HepG2 (cell line): ENCODE results near the gene ETFA. TPM values are rescaled to one million over a fixed set of nuclear protein-coding genes. Genes with fewer than 3 reads are reported as not detected.

Source experiments
- ADNP ChIP-seq: sonication (generic); formaldehyde crosslinking; IDR thresholded peaks from 2 replicates; pipeline ENCODE4 v1.4.0; 2020; ENCODE audit warnings: missing genetic modification reagents
- MYPOP ChIP-seq: sonication (generic); formaldehyde crosslinking; IDR thresholded peaks from 2 replicates; pipeline ENCODE4 v1.8.1; 2023; ENCODE audit warnings: mild to moderate bottlenecking, moderate library complexity, missing genetic modification reagents
- NR3C1 ChIP-seq: sonication (generic); formaldehyde crosslinking; IDR thresholded peaks from 2 replicates; pipeline ENCODE4 v1.4.0; 2020; ENCODE audit warnings: missing genetic modification reagents
- ONECUT2 ChIP-seq: sonication (generic); formaldehyde crosslinking; IDR thresholded peaks from 2 replicates; pipeline ENCODE4 v1.4.0; 2020; ENCODE audit warnings: missing genetic modification reagents
- PRDM4 ChIP-seq: sonication (generic); formaldehyde crosslinking; IDR thresholded peaks from 2 replicates; pipeline ENCODE4 v1.9.0; 2021; ENCODE audit warnings: missing genetic modification reagents, borderline replicate concordance
- RERE ChIP-seq: IDR thresholded peaks from 2 replicates; pipeline ENCODE4 v1.6.1; 2016; ENCODE audit warnings: low read depth, missing genetic modification reagents, missing compliant biosample characterization
- SOX5 ChIP-seq: IDR thresholded peaks from 2 replicates; pipeline ENCODE4 v1.6.1; 2016; ENCODE audit warnings: borderline replicate concordance
- TP53 ChIP-seq: sonication (generic); formaldehyde crosslinking; conservative IDR thresholded peaks from 2 replicates; pipeline ENCODE4 v1.4.0; 2020; ENCODE audit warnings: missing genetic modification reagents
- ZBTB8A ChIP-seq: sonication (generic); formaldehyde crosslinking; IDR thresholded peaks from 2 replicates; pipeline ENCODE4 v1.4.0; 2020; ENCODE audit warnings: mild to moderate bottlenecking, low read depth, missing genetic modification reagents, borderline replicate concordance
- ZNF225 ChIP-seq: sonication (generic); formaldehyde crosslinking; IDR thresholded peaks from 2 replicates; pipeline ENCODE4 v1.4.0; 2020; ENCODE audit warnings: mild to moderate bottlenecking, missing genetic modification reagents
- ZNF317 ChIP-seq: sonication (generic); formaldehyde crosslinking; IDR thresholded peaks from 2 replicates; pipeline ENCODE4 v1.5.0; 2020; ENCODE audit warnings: mild to moderate bottlenecking, missing genetic modification reagents
- ZNF574 ChIP-seq: sonication (generic); formaldehyde crosslinking; IDR thresholded peaks from 2 replicates; pipeline ENCODE4 v1.4.0; 2020; ENCODE audit warnings: missing genetic modification reagents
- ZNF577 ChIP-seq: sonication (generic); formaldehyde crosslinking; IDR thresholded peaks from 2 replicates; pipeline ENCODE4 v1.4.0; 2020; ENCODE audit warnings: mild to moderate bottlenecking, low read depth, missing genetic modification reagents, borderline replicate concordance
- ZNF713 ChIP-seq: sonication (generic); formaldehyde crosslinking; IDR thresholded peaks from 2 replicates; pipeline ENCODE4 v1.4.0; 2020; ENCODE audit warnings: mild to moderate bottlenecking, missing genetic modification reagents
- ZNF782 ChIP-seq: sonication (generic); formaldehyde crosslinking; IDR thresholded peaks from 2 replicates; pipeline ENCODE4 v1.4.0; 2020; ENCODE audit warnings: missing genetic modification reagents, mild to moderate bottlenecking, borderline replicate concordance
- ZNF850 ChIP-seq: sonication (generic); formaldehyde crosslinking; conservative IDR thresholded peaks from 2 replicates; pipeline ENCODE4 v1.9.0; 2021; ENCODE audit warnings: mild to moderate bottlenecking, missing genetic modification reagents
- ZSCAN25 ChIP-seq: sonication (generic); formaldehyde crosslinking; IDR thresholded peaks from 2 replicates; pipeline ENCODE4 v1.8.0; 2022; ENCODE audit warnings: mild to moderate bottlenecking, missing genetic modification reagents
- polyA plus RNA-seq, 8 experiments: library from polyadenylated mRNA; depleted of rRNA in 3 of 8; stranded (reverse) in 7 of 8; unstranded in 1 of 8; fragments of >200 nt; fragmentation: Illumina TruSeq in 4 of 8; extraction: Trizol in 4 of 8; gene quantifications; 2 replicates each; pipeline versions ENCODE4 v1.2.1 to v1.2.3, GENCODE V29; 2011 to 2016; ENCODE audit warnings: low read depth in 4 of 8, missing spikeins in 1 of 8, mixed read lengths in 1 of 8; ENCODE audit not compliant: insufficient read depth in 1 of 8
- total RNA-seq, 5 experiments: library from RNA; depleted of rRNA; stranded (reverse); fragments of >200 nt; fragmentation: Illumina TruSeq; extraction: Trizol; gene quantifications; 2 replicates each; pipeline ENCODE4 v1.2.3, GENCODE V29; 2016; ENCODE audit warnings: low read depth in 1 of 5

The ETFA gene
- total and polyA plus RNA-seq, 2 of the 13 experiments (the other 11 are each of a cell fraction or from before 2014, with no cell fraction given), result 291 to 396 TPM

GRCh38 chr15:76345880-76346668 lies 34.8 kb upstream of the ETFA start (continued):
- TF ChIP-seq SOX5 (CRISPR knock-in tag) (no peak), ZNF577 (CRISPR knock-in tag) (no peak), ZNF317 (peak; percentile 55; the same call in 1 of the 2 replicates), ZNF850 (CRISPR knock-in tag) (no peak), ZSCAN25 (CRISPR knock-in tag) (no peak), NR3C1 (CRISPR knock-in tag) (no peak), ZNF225 (CRISPR knock-in tag) (no peak), ADNP (no peak), ZBTB8A (CRISPR knock-in tag) (no peak), RERE (CRISPR knock-in tag) (no peak), ZNF782 (CRISPR knock-in tag) (no peak), PRDM4 (CRISPR knock-in tag) (no peak), ZNF713 (CRISPR knock-in tag) (no peak), ZNF574 (CRISPR knock-in tag) (peak; percentile 48; the same call in 1 of the 2 replicates), TP53 (CRISPR knock-in tag) (no peak), MYPOP (CRISPR knock-in tag) (peak; percentile 41; the same call in 1 of the 2 replicates), ONECUT2 (CRISPR knock-in tag) (no peak)
